WERI-Rb-1 (cell line): ENCODE data around the gene HSH2D.

Experiments
- DNase-seq: peaks from one replicate; pipeline ENCODE4 v3.0.0-alpha.2; 2020
- H3K27ac ChIP-seq: fragments of 250-450 bp; sonication (Bioruptor Pico); 2 replicates; pipeline ENCODE4 v1.5.1; 2020; ENCODE audit warnings: mild to moderate bottlenecking, moderate library complexity
- H3K27me3 ChIP-seq: fragments of 250-450 bp; sonication (Bioruptor Pico); 2 replicates; pipeline ENCODE4 v1.5.1; 2021; ENCODE audit warnings: mild to moderate bottlenecking, low read depth, moderate library complexity; ENCODE audit not compliant: insufficient read depth, severe bottlenecking
- H3K36me3 ChIP-seq: fragments of 250-450 bp; sonication (Bioruptor Pico); 2 replicates; pipeline ENCODE4 v1.5.1; 2020; ENCODE audit warnings: mild to moderate bottlenecking, moderate library complexity
- H3K4me3 ChIP-seq: 2 replicates; pipeline ENCODE4 v1.5.1; 2011; ENCODE audit warnings: low read depth, mild to moderate bottlenecking, control low read depth, low read length
- H3K9me3 ChIP-seq: fragments of 250-450 bp; sonication (Bioruptor Pico); 2 replicates; pipeline ENCODE4 v1.5.1; 2021; ENCODE audit warnings: mild to moderate bottlenecking, moderate library complexity; ENCODE audit not compliant: severe bottlenecking
- CTCF ChIP-seq: IDR thresholded peaks from 2 replicates; pipeline ENCODE4 v1.5.1; 2011; ENCODE audit warnings: low read depth, mild to moderate bottlenecking, control low read depth, inconsistent platforms, low read length

Gene HSH2D

GRCh38 chr19:16154557-16154956 is 11.1 kb downstream of the HSH2D start:
- no peaks in the 10 kb centered on the region for H3K9me3 ChIP-seq
- H3K27me3 ChIP-seq = no peaks in the 10 kb centered on the region
- no peaks in the 10 kb centered on the region for H3K36me3 ChIP-seq
- DNase-seq = no peak
- no peak for TF ChIP-seq CTCF
- no peak overlapping the region for H3K4me3 ChIP-seq
- no peak overlapping the region for H3K27ac ChIP-seq

- no peaks in the 10 kb centered on the region for H3K9me3 ChIP-seq
- no peak for TF ChIP-seq CTCF
- H3K27me3 ChIP-seq = no peaks in the 10 kb centered on the region
- no peak overlapping the region for H3K27ac ChIP-seq
- H3K36me3 ChIP-seq = no peaks in the 10 kb centered on the region
- DNase-seq = no peak
- H3K4me3 ChIP-seq = no peak overlapping the region
These were observed 11.6 kb downstream of the HSH2D start for GRCh38 chr19:16155128-16155527.

DNA sequence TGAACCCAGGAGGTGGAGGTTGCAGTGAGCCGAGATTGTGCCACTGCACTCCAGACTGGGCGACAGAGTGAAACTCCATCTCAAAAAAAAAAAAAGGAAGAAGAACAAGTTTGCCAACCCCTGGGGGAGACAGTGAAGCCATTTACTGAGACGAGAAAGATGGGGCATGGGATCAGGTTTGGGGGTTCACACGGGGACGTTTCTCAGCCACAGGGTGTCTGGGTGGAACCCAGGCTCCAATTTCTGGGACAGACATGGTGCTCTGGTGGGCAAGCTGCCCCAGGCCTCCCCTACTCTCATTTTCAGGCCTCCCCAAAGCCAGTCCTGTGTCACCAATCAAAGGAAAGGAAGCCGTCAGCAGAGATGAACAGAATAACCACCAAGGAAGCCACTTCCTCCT is 13.4 kb downstream of the HSH2D start:
- Histone ChIP-seq H3K9me3 (no peaks in the 10 kb centered on the region), H3K27ac (no peak overlapping the region), H3K27me3 (no peaks in the 10 kb centered on the region), H3K36me3 (no peaks in the 10 kb centered on the region), H3K4me3 (no peak overlapping the region)
- no peak for TF ChIP-seq CTCF
- no peak for DNase-seq

GRCh38 chr19:16157601-16158000 is 14.1 kb downstream of the HSH2D start:
- TF ChIP-seq CTCF = no peak
- Histone ChIP-seq H3K9me3 (no peaks in the 10 kb centered on the region), H3K4me3 (no peak overlapping the region), H3K36me3 (no peaks in the 10 kb centered on the region), H3K27me3 (no peaks in the 10 kb centered on the region), H3K27ac (no peak overlapping the region)
- DNase-seq = no peak

GRCh38 chr19:16159655-16160054 is 16.2 kb downstream of the HSH2D start:
- no peak for TF ChIP-seq CTCF
- Histone ChIP-seq H3K36me3 (no peaks in the 10 kb centered on the region), H3K4me3 (no peak overlapping the region), H3K27ac (no peak overlapping the region), H3K9me3 (no peaks in the 10 kb centered on the region), H3K27me3 (no peaks in the 10 kb centered on the region)
- DNase-seq = no peak

DNA sequence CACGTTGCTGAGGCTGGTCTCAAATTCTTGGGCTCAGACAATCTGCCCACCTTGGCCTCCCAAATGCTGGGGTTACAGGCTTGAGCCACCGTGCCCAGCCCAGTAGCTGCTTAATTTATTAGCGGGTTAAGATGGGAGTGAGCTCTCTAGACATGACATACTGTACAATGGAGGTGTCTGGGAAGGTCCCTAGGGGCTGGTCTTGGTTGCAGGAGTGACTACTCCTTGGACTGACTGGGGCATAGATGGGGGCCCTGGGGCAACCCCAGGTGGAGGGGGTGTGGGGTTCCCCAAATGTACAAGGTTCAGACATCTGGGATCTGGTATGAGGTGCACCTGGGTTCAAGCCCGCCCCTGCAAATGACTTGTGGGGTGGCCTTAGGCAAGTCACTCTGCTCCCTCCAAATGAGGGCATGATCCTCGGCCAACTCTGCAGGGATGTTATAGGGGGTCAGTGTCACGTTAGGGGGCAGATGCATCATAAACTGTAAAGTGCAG is 17.0 kb downstream of the HSH2D start:
- Histone ChIP-seq H3K4me3 (no peak overlapping the region), H3K9me3 (no peaks in the 10 kb centered on the region), H3K27me3 (no peaks in the 10 kb centered on the region), H3K36me3 (no peaks in the 10 kb centered on the region), H3K27ac (no peak overlapping the region)
- no peak for DNase-seq
- no peak for TF ChIP-seq CTCF
